C4-2B (cell line): ENCODE data around the gene ZDHHC5.

Source experiments
- CTCF ChIP-seq: fragments of 450-650 bp; conservative IDR thresholded peaks from 2 replicates; pipeline ENCODE4 v1.5.1; 2017; ENCODE audit warnings: mild to moderate bottlenecking
- ZFX ChIP-seq: fragments of 450-650 bp; IDR thresholded peaks from 2 replicates; pipeline ENCODE4 v1.6.1; 2017

- TF ChIP-seq CTCF (no peak), ZFX (no peak)
Measured at GRCh38 chr11:57742087-57742452, 74.2 kb downstream of the ZDHHC5 start.
